ENCODE measurements around the gene DGKG.
A peak's percentile ranks its signal among the peaks of the same experiment; 100 is the strongest.

Gene DGKG

GRCh38 chr3:186268616-186269448 is 93.2 kb downstream of the DGKG start:
- no peak for DNase-seq

GRCh38 chr3:186267758-186268157 is 94.3 kb downstream of the DGKG start:
- DNase-seq = no peak

GRCh38 chr3:186264608-186265400 is 97.2 kb downstream of the DGKG start:
- no peak for DNase-seq

- no peak for DNase-seq
Observed at GRCh38 chr3:186261638-186262037, 100.4 kb downstream of the DGKG start.

- no peak for DNase-seq
Observed at GRCh38 chr3:186260726-186261125, 101.3 kb downstream of the DGKG start.

GRCh38 chr3:186259612-186260383 is 102.2 kb downstream of the DGKG start:
- DNase-seq = peak; percentile 62

- DNase-seq = no peak
Observed at GRCh38 chr3:186258968-186259367, 103.1 kb downstream of the DGKG start.

GRCh38 chr3:186257866-186258265 is 104.2 kb downstream of the DGKG start:
- DNase-seq = no peak

- no peak for DNase-seq
Observed at GRCh38 chr3:186255703-186256331, 106.2 kb downstream of the DGKG start.

- DNase-seq = no peak
Observed at GRCh38 chr3:186254676-186255650, 107.1 kb downstream of the DGKG start.

- DNase-seq = no peak
Observed at GRCh38 chr3:186251948-186252619, 110.0 kb downstream of the DGKG start.

GRCh38 chr3:186248850-186249249 is 113.2 kb downstream of the DGKG start:
- no peak for DNase-seq

- no peak for DNase-seq
Observed at GRCh38 chr3:186247821-186248814, 113.9 kb downstream of the DGKG start.

GRCh38 chr3:186246941-186247340 is 115.1 kb downstream of the DGKG start:
- no peak for DNase-seq

- no peak for DNase-seq
Observed at GRCh38 chr3:186244016-186244415, 118.0 kb downstream of the DGKG start.

- DNase-seq = no peak
Observed at GRCh38 chr3:186241910-186242821, 119.9 kb downstream of the DGKG start.

- DNase-seq = no peak
Observed at GRCh38 chr3:186239321-186239720, 122.7 kb downstream of the DGKG start.

- DNase-seq = no peak
Observed at GRCh38 chr3:186237915-186238314, 124.1 kb downstream of the DGKG start.
